Transverse colon (tissue), 3 donors: ENCODE results near the gene PLIN4.

Experiments
- POLR2A ChIP-seq: fragments of 450-650 bp; IDR thresholded peaks from one replicate; pipeline ENCODE4 v1.6.1; 2016; ENCODE audit warnings: antibody characterized with exemption, mild to moderate bottlenecking, moderate library complexity
- TF ChIP-seq, protein P1 (sequence below), 5 experiments: fragments of 200-600 bp in 3 of 5; fragments of 450-650 bp in 2 of 5; sonication (generic) in 3 of 5; IDR thresholded peaks; 1 replicate in 2 of 5; 2 replicates in 3 of 5; pipeline ENCODE4 v1.5.1; 2016 to 2017; ENCODE audit warnings: antibody characterized with exemption in 5 of 5, inconsistent platforms in 3 of 5, mild to moderate bottlenecking in 2 of 5, moderate library complexity in 1 of 5

GRCh38 chr19:4474514-4475022 lies 43.7 kb downstream of the PLIN4 start:
- TF ChIP-seq, protein P1, sequence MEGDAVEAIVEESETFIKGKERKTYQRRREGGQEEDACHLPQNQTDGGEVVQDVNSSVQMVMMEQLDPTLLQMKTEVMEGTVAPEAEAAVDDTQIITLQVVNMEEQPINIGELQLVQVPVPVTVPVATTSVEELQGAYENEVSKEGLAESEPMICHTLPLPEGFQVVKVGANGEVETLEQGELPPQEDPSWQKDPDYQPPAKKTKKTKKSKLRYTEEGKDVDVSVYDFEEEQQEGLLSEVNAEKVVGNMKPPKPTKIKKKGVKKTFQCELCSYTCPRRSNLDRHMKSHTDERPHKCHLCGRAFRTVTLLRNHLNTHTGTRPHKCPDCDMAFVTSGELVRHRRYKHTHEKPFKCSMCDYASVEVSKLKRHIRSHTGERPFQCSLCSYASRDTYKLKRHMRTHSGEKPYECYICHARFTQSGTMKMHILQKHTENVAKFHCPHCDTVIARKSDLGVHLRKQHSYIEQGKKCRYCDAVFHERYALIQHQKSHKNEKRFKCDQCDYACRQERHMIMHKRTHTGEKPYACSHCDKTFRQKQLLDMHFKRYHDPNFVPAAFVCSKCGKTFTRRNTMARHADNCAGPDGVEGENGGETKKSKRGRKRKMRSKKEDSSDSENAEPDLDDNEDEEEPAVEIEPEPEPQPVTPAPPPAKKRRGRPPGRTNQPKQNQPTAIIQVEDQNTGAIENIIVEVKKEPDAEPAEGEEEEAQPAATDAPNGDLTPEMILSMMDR (IDR thresholded peaks at IDR 0.05): no peak
- no peak for TF ChIP-seq POLR2A
